Caki2 (cell line): Measurements from ENCODE around the gene PPM1J. TPM values are rescaled to one million over a fixed set of nuclear protein-coding genes. Genes with fewer than 3 reads are reported as not detected.
A peak's percentile ranks its signal among the peaks of the same experiment; 100 is the strongest.
"Not testable (repeated sequence)": the region's sequence is repeated elsewhere in the genome, so short reads cannot be mapped to it uniquely, and the experiment has no call there.

Experiments used
- DNase-seq: peaks from one replicate; pipeline ENCODE4 v3.0.0-alpha.2; 2015; ENCODE audit warnings: low read depth
- in situ Hi-C: cut with HindIII; loops from 2 replicates; pipeline ENCODE4 v1.10.0; 2016; ENCODE audit warnings: low sequenced_read_pairs, low pct_unique_long_range_greater_than_20kb, mixed read lengths
- total RNA-seq: library from RNA; depleted of rRNA; stranded (reverse); fragments of >200 nt; shearing (Covaris generic); gene quantifications from 2 replicates; pipeline ENCODE4 v1.2.3, GENCODE V29; 2014; ENCODE audit warnings: low replicate concordance

The PPM1J gene
- total RNA-seq, 1 experiment from 2014 or later = 0.57 TPM

DNA sequence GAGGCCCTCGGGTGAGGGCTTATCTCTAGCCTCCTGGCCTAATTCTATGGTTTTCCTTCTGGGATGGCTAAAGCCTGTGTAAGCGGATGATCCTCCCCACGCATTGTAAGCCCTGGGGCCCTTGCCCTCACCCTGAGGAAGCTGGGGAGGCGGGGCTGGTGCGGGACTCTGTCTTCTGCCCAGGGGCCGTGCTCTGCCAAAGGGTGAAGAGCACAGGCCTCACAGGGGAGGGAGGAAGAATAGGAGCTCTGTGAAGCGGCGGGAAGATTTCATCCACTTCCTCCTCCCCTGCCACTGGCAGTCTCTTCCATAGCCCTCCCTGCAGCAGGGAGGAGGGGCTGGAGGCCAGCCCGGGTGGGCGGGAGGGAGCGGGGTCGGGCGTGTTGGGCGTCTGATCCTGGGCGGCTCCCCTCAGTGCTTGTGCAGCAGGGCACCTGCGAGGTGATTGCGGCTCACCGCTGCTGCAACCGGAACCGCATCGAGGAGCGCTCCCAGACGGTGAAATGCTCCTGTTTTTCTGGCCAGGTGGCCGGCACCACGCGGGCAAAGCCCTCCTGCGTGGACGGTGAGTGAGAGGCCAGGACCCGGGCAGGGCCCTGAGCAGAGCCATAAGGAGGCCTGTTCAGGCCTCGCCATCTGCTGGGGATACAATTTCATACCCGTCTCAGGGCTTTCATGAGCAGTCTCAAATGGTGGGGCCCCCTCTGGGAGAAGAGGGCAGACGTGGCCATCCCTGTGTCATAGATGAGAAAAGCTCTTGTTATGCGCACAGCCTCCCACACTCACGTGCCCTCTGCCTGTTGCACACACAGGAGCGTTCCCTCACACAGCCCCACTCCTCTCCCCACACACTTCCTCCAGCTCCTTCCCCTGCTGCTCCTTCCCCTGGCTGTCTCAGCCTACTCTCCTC, 7.7 kb upstream of the PPM1J start:
- no peak for DNase-seq
- in situ Hi-C loops = no loop called here

DNA sequence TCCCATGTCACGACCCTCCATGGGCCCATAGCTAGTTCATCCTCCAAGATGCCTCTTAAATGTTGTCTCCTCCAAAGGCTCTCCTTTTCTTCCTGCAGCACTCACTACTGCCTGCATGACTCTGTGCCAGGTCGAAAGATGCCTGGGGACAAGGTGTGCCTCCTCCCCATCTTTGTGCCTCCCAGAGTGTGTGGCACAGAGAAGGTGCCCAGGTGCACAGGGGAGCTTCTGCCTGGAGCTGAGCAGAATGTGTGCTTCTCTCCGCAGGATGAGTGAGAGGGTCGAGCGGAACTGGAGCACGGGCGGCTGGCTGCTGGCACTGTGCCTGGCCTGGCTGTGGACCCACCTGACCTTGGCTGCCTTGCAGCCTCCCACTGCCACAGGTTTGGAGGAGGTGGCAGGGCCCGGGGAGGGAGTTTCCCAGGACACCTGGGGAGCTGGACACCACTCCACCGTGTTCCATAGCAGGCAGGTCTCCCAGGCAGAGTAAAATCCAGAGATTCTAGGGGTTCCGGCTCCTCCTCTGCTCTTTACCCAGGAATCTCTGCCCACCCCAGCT, 6.9 kb upstream of the PPM1J start:
- in situ Hi-C loops = no loop called here
- DNase-seq = no peak

- in situ Hi-C loops, DNase-seq: not testable (repeated sequence)
Measured at GRCh38 chr1:112721294-112721693, 6.2 kb upstream of the PPM1J start.

DNA sequence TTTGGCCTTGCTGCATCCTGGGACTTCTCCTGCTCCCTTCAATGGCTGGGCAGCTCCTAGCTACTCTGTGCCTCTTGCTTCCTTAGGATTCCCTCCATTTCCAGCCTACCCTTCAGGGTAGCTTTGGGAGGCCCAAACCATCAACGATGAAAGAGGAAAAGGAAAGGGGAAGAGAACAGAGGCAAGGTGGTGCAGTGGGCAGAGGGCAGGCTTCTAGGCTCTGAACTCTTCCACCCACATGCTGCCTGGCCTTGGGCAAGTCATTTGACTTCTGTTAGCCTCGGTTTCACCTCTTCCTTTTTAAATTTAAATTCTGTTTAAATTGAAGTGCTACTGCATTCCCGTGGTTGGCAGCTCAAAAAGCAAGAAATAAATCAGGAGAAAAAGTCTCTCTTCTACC, 5.7 kb upstream of the PPM1J start:
- in situ Hi-C loops = no loop called here

GRCh38 chr1:112719706-112720105, 4.6 kb upstream of the PPM1J start:
- in situ Hi-C loops = no loop called here
- no peak for DNase-seq

More for the DNA sequence above, 5.7 kb upstream of the PPM1J start:
- DNase-seq = no peak

DNA sequence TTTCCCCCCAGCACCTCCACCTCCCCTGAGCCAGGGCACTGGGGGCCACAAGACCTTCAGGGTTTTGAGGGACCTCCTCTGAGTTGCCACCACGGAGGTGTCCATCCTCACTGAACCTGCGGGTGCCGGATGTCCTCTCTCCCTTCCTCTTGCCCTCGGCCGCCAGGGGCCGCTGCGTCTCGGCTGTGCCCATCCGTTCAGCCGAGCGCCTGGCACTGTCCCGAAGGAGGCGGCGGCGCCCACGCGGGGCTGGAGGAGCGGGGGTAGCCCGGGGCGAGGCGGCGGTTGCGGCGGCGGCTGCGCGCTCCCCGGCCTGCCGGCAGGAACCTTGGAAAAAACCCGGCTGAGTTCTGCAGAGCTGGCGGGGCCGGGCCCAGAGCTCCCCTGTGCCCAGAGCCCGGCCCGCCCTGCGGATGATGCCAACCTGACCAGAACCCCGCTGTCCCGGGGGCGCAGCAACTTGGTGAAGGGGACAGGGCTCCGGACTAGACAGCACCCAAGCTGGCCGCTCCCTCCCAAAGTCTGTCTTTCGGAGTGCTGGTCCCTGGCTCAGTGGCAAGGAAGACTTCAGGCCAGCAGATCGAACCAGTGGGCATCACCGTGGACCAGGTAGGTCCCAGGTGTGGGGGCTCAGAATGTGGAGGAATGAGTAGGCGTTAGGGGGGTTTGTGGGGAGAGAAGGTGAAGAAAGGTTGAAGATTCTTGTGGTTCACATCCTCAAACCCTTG, 3.7 kb upstream of the PPM1J start:
- in situ Hi-C loops = no loop called here
- peak; percentile 56 for DNase-seq

DNA sequence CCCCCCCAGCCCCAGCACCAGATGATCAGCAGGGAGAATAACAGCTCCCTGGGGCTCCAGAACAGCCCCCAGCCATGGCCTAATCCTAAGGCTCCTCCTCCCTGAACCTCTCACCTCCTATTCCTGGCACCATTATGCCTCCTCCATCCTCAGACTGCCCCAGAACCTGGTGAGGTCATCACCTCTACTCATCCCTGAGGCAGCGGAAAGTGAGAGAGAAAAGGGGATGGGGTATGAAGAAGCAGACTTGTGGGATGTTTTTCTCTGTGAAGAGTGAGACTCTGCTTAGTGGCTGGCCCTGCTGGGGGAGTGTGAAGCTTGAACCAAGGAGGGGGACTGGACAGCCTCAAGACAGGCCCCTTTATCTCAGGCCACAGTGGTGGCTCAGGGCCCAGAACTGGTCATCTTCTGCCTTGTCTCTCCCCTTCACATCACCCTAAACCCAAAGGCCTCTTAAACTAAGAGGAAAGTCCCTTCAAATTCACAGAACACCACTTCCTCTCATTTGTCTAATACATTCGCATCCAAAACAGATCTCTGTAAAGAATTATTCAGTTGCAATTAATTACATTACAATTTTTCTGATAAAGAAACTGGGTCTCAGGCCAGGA, 2.2 kb upstream of the PPM1J start:
- no peak for DNase-seq
- in situ Hi-C loops = no loop called here

GRCh38 chr1:112716133-112716720, 1.1 kb upstream of the PPM1J start:
- DNase-seq = peak; percentile 81
- in situ Hi-C loops = no loop called here

DNA sequence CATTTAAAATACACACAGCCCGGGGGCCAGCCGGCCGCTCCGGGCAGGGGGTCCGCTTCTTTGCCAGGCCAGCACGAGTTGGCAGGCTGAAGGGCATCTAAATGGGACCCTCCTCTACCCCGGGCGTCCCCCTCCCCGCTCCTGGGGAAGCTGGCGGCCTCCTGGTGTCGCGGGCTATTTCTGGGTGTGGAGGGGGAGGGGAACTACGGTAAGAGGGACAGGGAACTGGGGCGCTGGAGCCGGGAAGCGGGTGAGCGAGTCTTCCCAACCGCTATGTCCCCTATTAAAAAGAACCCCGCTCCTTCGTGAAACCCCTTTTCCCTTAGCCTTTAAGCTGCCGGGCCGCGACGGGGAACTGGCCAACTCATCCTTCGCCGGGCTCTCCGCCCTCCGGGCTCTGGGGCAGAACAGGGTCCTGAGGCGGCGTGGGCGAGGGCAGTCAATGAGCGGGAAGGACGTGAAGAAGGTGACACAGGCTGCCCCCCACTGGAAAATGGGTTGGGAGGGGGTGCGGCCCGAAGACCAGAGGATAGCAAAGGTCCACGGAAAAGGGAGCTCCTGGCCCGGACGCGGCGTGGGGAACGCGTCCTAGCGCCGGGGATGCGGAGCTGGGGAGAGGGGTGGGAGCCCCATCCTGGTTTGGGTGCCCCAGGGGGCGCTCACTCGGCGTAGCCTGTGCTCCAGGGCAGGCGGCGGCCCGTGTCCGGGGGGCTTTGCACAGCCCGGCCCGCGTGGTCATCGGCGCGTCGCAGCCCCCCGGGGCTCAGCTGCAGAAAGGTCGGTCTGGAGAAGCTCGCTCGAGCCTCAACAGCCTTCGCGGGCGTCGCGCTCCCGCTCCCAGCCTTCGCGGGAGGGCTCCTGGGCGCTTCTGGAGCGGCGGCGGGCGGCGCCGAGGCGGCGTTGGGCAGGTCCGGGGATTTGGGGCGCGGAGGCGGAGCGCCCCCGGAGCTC, 544 bp downstream of the PPM1J start:
- peak; percentile 47 for DNase-seq
- in situ Hi-C loops = no loop called here

DNA sequence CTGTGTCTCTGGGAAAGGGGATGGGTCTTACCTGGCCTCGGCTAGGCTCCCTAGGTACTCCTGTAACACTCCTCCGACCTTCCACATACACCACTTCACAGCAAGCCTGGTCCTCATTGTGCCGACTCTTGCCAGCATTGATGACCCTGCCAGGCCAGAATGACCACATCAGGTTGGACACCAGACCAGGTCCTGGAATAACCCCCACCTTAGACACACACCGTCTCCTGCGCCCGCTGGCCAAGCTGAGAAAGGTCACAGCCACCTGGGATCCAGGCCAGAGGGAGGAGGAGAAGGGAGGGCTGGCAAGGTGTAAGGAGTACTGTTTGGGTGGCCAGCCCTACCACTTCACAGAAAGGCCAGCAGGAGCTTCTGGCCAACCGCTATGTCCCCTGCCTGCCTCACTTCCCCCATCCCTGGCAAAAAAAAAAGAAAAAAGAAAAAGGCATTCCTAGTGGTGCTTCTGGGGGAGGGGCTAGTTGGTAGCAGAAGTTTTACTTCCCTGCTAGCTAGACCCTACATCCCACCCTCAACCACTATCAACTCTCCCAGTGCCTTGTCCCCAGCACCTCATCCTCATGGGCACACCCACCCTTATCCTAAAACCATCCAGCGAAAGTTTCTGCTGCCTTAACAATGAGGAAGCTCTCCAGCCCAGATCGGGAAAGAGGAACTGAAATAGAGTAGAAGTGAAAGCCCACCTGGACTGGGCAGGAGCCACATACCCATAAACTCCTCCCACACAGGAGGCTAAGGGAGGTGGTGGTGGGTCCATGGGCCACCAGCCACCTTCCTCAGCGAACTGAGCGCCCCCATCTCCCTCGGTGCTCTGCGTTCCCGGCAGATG, 1.4 kb downstream of the PPM1J start:
- no peak for DNase-seq
- in situ Hi-C loops = no loop called here

DNA sequence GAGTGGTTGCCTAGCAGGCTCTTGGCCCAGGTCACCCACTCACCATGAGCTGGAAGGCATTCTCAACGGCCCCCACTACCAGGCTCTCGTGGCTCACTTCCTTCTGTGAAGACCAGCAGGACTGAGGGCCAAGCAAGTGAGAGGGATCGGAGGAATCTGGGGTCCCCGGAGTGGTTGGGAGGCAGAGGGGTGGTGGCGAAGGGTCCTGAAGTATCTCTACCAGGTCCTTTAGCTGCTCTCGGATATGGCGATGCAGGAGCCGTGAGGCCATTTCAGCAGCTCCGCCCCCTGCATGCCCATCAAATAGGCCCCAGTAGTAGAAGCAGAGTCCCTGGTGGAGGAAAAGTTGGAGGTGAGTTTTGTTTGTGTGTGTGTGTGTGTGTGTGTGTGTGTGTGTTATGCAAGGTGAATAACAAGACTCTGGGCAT, 2.4 kb downstream of the PPM1J start:
- in situ Hi-C loops = no loop called here

DNA sequence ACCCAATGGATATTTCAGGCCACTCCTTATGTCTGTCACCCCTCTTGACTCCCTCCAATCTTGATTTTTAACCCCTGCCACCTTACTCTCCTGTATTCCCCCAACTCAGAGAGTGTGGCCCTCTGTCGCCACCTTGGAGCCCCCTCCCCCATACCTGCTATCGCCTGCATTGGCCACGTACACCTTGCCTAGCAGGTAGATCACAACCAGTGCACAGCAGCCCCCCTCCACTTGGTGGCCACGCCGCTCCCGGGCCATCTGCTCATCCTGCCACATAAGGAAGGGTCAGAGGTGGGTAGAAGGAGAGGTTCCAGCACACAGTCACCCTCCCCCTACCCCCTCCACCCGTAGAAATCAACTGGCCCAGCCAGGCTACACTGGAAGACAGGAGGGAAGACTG, 2.9 kb downstream of the PPM1J start:
- DNase-seq = no peak
- in situ Hi-C loops = no loop called here

More for the DNA sequence above, 2.4 kb downstream of the PPM1J start:
- DNase-seq = no peak

GRCh38 chr1:112711670-112712069, 3.5 kb downstream of the PPM1J start:
- no peak for DNase-seq
- in situ Hi-C loops = no loop called here

- DNase-seq = no peak
- in situ Hi-C loops = no loop called here
Measured at GRCh38 chr1:112711041-112711440, 4.1 kb downstream of the PPM1J start.

DNA sequence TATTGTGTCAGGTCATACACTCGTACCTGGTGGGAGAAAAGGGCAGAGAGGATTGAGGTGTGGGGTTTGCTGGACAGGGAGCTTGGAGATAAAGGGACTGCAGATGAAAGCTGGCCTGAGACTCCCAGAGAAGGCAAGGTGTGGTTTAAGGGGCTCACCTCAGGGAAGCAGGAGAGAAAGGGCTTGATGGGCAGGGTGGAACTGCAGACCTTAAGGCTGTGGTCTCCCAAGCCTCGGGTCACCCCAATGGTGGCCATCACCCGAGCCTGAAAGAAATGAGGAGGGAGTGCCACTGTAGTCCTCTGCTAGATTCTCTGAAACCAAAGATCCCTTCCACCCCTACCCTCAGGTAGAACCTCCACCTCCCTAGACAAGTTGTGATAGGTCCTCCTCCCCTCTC, 4.5 kb downstream of the PPM1J start:
- in situ Hi-C loops = no loop called here
- DNase-seq = no peak

- DNase-seq = no peak
- in situ Hi-C loops = no loop called here
Measured at GRCh38 chr1:112710159-112710558, 5.0 kb downstream of the PPM1J start.

- in situ Hi-C loops = no loop called here
- no peak for DNase-seq
Measured at GRCh38 chr1:112708489-112708888, 6.6 kb downstream of the PPM1J start.
